Activated CD8-positive, alpha-beta memory T cell treated with anti-CD3 and anti-CD28 coated beads for 4 hours (primary cell): ENCODE data around the gene TSPOAP1.

Source experiments
- DNase-seq, 2 donors: peaks; one replicate each; pipeline ENCODE4 v3.0.0-alpha.2; 2020; ENCODE audit warnings: low read depth in 2 of 2

TSPOAP1 gene

DNA sequence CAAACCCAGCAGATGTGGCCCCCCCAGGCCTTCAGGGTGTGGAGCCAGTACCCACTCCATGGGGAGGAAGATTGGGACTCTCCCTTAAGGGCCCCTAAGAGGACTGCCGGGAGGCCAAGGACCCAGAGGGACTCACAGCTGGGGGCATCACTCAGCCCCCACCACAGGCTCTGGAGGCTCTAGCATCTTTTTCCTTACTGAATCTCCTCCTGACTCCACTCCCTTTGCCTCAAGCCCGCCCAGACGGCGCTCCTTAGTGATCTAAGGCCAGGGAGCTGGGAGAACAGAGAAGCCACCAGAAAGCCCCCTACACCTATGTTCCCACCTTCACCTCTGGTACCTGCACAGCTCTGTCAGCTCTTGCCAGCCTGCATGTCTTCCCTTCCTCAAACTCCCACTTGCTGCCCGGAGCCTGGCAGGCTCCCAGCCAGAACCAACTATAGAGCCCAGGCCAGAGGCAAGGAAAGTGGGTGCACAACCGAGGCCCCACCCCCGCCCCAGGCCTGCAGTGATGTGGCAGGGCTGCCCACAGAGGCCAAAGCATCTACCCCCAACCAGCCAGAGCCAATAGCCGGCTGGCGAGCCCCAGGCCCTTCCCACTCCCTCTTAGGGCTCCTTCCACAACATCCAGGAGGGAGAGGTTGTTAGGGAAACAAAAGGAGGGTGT, 25.5 kb downstream of the TSPOAP1 start:
- DNase-seq: no peak

DNA sequence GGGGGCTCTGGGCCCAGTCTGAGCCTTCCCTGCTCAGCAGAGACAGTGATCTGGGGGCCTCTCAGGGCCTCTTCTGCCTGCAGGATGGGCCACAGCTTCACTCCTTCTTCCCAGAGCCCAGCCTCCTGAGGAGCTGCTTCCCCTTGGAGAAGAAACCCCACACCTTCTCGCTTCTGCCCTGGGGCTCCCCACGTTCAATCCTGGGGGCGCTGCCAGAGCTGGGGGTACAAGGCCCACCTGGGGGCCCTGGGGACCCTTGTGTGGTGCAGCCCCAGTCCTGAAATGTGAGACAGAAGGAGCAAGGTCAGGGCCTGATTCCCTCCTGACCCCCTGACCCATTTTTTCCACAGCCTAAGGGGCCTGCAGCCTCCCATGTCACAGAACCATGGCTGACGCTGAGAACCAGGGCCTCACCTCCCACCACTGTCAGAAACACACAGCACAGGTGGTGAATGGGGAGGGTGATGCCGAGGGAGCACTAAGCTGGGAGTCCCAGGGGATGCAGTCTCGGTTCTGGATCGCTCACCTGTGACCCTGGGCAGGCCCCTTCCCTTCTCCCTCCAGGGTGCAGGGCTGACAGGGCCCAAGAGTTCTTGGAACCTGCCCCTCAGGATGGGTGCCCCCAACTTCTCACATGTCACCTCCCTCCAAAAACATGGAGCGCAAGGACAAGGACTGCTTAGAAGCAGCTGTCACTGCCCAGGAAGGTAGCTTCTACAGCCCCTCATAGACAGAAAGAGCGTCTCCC, 26.2 kb downstream of the TSPOAP1 start:
- no peak for DNase-seq

DNA sequence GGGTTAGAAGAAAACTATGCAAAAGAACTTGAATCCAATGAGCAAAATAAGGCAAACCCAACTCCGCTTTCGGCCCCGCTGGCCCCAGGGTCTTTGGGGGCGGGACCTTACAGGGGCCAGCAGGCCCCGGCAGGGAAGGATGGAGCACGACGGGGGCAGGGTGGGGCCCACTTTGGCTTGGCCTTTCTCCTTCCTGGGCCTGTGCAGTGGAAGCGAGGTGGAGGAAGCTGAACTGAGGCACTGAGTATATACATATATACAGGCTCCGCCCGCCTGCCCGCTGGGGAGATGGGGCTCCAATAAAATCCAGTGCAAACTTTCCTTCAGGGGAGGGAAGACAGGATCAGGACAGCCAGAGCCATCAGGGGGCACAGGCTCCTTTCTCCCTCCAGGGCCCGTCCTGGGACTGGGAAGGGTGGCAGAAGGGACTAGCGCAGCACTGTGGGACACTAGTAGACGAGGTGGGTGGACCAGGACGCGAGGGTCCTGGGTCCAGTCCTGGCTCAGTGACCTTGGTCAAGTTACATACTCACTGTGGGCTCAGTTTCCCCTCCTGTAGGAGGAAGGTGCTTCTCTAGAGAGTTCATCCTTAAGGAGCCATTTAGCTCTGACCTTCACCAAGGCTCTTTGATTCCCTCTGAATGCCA, 27.0 kb downstream of the TSPOAP1 start:
- no peak for DNase-seq

DNA sequence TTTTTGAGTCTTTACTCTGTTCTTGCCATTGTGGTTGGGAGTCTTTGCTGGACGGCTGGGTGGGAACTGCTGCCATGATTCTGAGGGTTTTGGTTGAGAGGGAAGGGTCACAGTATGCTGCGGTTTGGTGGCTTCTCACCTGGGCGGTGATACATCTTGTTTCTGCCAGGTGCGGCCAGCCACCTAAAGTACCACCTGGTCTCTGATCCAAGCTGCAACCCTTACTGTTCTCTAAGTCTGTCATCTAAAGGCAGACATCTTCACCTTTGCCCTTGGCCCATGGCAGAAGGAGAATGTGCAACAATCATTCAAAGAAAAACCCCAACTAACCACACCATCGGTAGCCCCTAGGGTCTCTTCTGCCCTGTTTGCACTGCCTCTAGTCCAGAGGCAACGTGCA, 28.3 kb downstream of the TSPOAP1 start:
- no peak for DNase-seq

DNA sequence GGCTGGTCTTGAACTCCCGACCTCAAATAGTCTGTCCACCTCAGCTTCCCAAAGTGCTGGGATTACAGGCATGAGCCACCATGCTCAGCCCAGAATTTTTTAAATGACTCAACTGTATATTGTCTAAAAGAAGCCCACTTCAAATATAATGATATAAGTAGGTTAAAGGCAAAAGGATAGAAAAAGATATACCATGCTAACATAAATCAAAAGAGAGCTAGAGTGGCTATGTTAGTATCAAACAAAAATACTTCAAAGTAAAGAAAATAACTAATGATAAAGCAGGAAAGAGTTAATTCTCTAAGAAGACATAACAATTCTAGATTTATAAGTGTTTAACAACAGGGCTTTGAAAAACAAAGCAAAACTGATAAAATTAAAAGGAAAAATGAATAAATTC, 34.6 kb downstream of the TSPOAP1 start:
- DNase-seq: no peak

DNA sequence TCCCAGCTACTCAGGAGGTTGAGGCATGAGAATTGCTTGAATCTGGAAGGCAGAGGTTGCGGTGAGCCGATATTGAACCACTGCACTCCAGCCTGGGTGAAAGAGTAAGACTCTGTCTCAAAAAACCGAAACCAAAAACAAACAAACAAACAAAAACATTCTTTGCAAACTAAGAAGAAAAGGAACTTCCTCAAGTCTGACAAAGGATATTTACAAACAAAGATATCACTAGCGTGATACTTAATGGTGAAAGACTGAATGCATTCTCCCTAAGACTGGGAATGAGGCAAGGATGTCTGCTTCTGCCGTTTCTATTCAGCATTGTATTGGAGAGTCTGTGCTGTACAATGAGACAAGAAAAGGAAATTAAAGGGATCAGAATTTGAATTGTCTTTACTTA, 37.3 kb downstream of the TSPOAP1 start:
- DNase-seq: no peak

DNA sequence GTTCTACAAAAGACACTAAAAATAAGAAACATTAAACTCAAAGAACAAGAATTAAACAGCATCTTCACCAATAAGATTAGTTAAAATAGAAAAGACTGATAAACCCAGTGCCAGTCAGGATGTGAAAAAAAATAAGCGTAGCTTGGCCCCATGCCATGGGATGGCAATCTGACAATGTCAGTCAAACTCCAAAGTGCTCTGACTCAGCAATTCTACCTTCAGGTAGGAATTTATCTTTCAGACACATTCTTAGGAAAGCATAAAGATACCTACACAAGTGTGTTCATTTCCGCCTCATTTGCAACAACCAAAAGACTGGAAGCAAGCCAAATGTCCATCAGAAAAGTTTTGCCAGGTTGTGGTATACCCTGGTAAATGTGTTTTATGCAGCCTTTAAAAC, 38.7 kb downstream of the TSPOAP1 start:
- no peak for DNase-seq

DNA sequence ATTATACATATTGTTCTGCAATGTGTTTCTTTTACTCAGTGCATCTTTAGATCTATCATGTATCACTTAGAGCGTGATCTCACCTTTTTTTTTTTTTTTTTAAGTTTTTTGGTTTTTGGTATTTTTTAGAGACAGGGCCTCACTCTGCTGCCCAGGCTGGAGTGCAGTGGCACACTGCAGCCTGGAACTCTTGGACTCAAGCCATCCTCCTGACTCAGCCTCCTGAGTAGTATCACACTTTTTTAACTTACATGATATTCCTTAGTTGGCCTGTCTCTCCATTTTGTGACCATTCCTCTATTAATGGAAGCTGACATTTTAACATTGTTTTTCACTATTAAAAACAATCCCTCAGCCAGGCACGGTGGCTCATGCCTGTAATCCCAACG, 43.2 kb downstream of the TSPOAP1 start:
- DNase-seq: no peak

DNA sequence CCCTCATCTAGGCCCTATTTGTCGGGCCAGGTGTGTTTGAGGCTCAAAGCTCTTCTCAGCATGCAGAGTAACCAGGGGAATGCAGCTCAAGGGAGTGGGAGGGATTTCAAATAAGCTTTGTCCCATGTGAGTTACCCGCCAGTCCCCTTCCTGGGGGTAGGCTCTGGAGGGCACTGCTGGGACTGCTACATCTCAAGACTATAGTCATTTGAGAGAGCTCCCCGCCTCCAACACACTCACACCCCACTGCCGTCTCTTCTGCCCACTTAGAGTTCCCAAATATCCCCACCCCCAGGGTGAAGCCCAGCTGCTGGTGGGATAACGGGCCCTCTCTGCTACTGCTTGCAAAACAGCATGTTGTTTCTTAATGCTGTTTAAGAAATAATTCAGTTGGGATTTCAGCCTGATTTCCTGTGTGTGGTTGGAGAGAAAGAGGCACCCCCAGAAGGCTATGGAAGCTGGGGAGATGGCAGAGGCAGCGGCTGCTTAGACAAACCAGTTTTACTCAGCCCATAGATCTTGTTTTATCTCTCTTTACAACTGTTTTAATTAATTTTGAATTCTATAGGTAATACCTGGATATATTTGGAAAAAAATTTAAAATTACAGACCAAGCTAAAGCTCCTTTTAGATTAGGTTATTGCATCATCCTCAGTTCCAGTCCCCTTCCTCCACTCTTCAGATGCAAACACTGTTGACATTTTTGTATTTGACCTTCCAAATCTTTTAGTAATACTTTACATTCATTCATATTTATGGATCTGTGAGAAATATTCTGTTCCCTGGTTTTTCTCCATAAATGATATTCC, 43.8 kb downstream of the TSPOAP1 start:
- DNase-seq: no peak

DNA sequence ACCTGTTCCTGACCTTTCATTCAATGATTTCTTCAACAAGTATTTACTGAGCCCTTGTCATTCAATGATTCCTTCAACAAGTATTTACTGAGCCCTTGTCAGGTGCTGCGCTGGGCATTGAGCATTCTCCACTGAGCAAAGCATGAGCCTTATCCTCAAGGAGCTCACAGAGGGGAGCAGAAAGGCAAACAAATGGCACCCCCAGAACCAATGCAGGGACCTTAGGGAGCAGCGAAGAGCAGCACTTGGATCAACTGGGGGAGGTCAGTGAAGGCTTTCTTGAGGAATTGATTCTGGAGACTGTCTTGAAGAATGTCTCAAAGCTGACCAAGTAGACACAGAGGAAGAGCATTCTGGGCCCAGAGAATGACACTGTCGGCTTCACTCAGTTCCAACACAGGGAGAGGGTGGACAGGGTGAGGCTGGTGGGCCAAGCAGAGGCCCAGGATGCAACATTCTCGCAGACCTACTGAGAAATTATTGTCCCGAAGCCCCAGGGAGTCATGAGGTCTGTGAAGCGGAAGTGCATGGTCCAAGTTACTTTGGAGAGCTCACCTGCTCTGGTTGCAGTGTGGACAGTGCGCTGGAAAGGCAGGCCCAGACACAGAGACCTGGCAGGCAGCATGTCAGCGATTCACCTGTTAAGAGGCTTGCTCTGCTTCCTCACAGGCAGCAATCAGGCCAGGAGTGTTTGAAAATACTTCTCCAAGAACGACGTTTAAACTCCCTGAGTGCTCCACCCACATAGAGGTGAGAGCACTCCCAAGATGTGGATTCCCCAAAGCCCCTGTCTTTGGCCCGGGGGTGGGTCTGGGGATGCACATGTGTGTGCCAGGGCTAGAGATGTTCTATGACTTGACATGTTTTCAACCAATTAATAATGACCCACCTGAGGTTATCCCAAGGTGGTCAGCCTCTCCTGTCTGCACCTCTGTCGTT, 44.7 kb downstream of the TSPOAP1 start:
- DNase-seq: no peak

DNA sequence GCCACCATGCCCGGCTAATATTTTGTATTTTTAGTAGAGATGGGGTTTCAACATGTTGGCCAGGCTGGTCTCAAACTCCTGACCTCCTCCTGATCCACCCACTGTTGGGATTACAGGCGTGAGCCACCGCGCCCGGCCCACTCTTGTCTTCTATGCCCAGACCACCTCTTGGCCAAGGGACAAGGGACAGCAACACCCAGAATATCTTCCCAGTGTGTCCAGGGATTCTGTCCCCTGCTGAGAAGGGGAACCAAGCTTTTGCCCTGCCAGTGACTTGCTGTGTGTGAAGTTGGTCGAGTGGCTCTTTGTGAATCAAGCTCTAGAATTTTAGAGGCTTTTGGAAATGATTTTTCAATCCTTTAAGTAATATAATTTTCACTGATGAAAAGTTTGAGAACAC, 46.2 kb downstream of the TSPOAP1 start:
- DNase-seq: no peak

DNA sequence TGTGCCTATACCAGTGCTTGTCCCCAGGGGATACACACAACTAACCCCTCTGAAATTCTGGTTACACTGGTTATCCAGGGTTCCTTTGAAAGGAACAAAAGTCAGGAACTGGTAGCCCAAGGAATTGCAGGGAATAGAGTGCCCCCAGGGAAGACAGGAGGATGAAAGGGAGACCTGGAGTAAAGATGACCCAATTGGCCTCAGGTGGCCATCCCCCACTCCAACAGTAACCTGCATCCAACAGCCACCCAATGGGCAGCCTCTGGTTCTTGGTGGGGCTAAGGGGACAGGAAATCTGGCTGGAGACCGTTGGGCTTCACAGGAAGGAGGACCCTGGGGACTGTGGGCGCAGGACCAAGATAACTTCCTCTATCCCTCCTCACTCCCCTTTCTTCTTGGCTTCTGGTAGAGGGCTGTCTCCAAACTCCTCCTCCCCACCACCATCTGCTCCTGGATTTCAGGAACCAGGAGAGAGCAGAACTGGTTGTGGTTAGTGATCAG, 47.0 kb downstream of the TSPOAP1 start:
- DNase-seq: no peak

DNA sequence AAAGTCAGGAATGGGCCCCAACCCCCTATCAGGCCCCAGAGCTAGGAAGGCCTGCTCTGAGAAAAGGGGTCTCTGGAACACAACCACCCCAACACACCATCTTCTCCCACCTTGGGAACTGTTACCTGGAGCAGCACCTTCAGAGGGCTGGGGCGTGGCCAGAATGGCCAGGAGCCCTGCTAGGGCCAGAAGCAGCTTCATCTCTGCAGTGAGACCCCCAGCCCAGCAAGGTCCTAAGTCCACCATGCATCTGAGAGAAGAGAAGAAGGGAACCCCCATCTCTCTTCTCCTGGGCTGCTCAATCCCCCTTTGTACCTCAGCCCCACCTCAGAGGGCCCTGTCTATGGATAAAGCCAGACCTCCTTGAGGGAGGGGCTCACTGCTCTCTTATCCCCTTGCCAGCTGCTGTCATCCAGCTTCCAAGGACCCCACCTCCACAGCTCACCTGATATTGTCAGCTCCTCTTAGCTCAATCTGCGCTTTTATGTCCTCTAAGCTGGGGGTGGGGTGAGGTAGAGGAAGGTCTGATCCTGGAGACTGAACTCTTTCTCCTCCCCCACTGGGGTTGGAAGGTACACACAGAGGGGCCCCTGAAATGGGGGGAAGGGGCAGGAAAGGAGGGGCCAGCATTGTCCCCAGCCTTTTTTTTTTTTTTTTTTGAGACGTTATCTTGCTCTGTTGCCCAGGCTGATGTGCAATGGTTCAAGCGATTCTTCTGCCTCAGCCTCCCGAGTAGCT, 47.9 kb downstream of the TSPOAP1 start, which contains the start of gene MPO:
Gene MPO (minus strand): TSS at position 456 of the 738 bp plus-strand sequence. CDS start 177 bp downstream, at position 279.
- DNase-seq: no peak

DNA sequence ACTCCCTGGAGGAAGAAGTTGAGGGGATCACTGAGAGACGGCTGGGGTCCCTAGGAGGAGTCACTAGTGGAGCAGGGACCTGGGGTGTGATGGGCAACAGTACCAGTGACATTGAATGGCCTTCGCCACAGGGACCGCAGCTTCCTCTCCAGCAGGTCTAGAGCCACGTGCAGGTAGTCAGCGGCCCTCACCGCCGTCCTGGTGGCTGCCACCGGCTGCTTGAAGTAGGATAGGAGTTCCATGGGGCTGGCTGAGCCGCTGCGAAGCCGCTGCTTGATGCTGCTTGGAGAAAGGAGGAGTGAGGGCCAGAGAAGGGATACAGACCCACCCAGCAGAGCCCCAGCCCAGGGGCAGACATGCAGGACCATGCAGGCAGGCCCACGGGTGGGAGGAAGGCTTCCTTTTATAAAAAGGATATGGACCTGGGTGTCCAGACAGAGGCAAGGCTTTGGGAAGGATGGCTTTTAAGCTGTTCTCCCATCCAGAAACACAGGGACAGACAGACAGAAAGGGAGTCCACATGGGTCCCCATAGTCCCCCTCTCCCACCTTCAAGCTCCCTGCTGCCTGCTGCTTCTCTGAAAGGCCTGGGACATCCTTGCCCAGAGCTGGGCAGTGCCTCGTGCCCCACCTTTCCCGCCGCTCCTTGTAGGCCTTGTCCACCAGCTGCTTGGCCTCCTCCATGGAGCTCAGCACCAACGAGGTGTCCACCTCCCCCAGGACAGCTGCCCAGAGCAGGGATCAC, 48.7 kb downstream of the TSPOAP1 start:
- no peak for DNase-seq

DNA sequence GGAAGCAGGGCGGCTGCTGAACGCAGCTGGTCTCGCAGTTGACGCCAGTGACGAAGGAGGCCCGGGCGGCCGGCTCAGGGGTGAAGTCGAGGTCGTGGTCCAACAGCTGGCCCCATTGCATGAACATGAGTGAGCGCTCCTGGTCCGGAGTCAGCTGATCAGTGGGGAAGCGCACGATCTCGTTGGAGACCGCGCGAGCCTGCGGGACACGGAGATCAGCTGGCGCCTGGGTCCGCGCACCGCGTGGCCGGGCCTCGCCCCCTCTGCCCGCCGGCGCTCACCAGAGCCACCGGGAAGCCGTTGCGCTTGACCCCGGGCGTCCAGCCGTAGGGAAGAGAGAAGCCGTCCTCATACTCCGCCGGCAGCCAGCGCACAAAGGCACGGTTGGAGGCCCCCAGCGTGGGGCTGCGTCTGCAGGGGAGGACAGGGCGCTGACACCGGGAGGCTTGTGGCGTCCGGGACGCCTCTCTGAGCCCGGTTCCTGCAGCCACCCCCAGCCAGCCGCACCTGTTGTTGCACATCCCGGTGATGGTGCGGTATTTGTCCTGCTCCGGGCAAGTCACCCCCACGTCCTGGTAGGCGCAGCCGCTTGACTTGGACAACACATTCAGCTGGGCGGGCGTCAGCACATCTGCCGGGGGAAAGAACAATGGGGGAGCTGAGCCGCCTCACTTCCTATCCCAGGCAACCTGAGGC, 49.4 kb downstream of the TSPOAP1 start:
- no peak for DNase-seq

DNA sequence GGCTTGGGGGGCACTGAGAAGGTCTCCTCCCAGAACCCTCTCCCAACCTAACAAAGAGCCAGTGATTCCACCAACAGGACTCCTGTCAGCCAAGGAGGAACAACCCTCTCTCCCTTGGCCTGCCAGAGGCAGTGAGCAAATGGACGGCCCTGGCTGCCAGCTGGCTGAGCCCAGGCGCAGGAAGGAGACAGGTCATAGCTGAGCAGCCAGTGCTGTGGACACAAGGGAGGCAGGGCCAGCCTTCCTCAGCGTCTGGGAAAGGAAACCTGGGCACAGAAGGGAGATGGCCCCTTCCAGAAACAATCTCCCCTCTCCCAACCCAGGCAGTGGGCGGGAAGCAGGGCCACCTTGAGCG, 50.0 kb downstream of the TSPOAP1 start:
- DNase-seq: no peak

DNA sequence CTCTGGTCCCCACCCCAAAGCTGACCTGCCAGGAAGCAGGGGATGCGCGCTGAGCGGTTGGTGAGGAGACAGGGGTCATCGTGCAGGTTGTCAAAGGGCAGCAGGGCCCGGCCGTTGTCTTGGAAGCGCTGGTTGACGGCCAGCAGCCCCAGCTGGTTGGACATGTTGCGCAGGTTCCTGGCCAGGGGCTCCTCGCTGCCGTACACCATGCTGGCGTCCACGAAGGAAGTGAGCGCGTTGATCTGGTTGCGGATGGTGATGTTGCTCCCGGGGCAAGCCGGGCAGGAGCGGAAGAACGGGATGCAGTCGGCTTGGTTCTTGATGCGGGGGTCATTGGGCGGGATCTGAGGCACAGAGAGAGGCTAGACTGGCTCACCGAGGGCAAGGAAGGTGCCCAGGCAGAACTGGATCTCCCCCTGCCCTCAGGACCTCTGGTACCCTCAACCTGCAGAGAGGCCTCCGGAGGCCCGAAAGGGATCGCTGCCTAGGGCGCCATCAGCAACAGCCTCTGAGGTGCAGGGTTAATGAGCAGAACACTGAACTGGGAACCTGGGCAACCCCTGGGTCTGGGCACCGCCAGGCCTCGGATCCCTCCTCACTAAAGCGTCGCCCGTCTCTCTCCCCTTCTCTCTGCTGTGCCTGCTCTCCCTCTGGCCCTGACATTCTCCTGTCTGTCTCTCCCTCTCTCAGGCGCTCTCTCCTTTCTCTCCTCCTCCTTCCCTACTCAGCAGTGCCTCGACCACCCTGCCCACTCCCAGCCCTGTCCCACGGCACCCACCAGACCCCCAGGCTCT, 50.6 kb downstream of the TSPOAP1 start:
- no peak for DNase-seq
